ENCODE measurements around the gene BABAM2. TPM values are rescaled to one million over a fixed set of nuclear protein-coding genes. Genes with fewer than 3 reads are reported as not detected.

BABAM2 gene
- polyA plus RNA-seq, 6 donors from 2014 or later = 50.3 to 58.3 (median 55.6) TPM

GRCh38 chr2:28166956-28167355, 276.4 kb downstream of the BABAM2 start:
- Mint-ChIP-seq H3K4me3 (no peak overlapping the region), H3K9me3 (no peaks in the 10 kb centered on the region), H3K36me3 (peaks cover 0 to 15% of the 10 kb centered on the region in 2 donors), H3K27ac (no peak overlapping the region), H3K4me1 (no peaks in the 10 kb centered on the region), H3K27me3 (no peaks in the 10 kb centered on the region)
- no peak for ATAC-seq (ENCODE audit: low read depth in 2 of 2)
- DNase-seq = no peak

- ATAC-seq (ENCODE audit: low read depth in 2 of 2) = no peak
- Mint-ChIP-seq H3K4me3 (no peak overlapping the region), H3K36me3 (peaks cover 0 to 15% of the 10 kb centered on the region in 2 donors), H3K27me3 (no peaks in the 10 kb centered on the region), H3K4me1 (no peaks in the 10 kb centered on the region), H3K9me3 (no peaks in the 10 kb centered on the region), H3K27ac (no peak overlapping the region)
- no peak for DNase-seq
These were observed 277.8 kb downstream of the BABAM2 start for GRCh38 chr2:28168376-28168775.

- Mint-ChIP-seq H3K36me3 (peaks cover 0 to 11% of the 10 kb centered on the region in 2 donors), H3K27ac (peak overlapping the region in 2 of 6 donors; percentile 29 to 37)
- no peak for DNase-seq
These were observed 279.0 kb downstream of the BABAM2 start for GRCh38 chr2:28169492-28169891.

GRCh38 chr2:28172114-28172898, 281.8 kb downstream of the BABAM2 start:
- Mint-ChIP-seq H3K27me3 (no peaks in the 10 kb centered on the region), H3K9me3 (peaks cover 5 to 16% (median 9%) of the 10 kb centered on the region in 7 donors), H3K4me1 (no peaks in the 10 kb centered on the region), H3K27ac (no peak overlapping the region), H3K36me3 (peaks cover 0 to 17% of the 10 kb centered on the region in 2 donors), H3K4me3 (no peak overlapping the region)
- ATAC-seq (ENCODE audit: low read depth in 2 of 2) (no peak), DNase-seq (no peak)

More at GRCh38 chr2:28169492-28169891, 279.0 kb downstream of the BABAM2 start:
- Mint-ChIP-seq H3K27me3 (no peaks in the 10 kb centered on the region), H3K9me3 (no peaks in the 10 kb centered on the region), H3K4me3 (no peak overlapping the region), H3K4me1 (no peaks in the 10 kb centered on the region)
- ATAC-seq (ENCODE audit: low read depth in 2 of 2) = no peak

- peaks cover 7 to 22% (median 14%) of the 10 kb centered on the region in 7 donors for H3K9me3 Mint-ChIP-seq
- DNase-seq (no peak), ATAC-seq (ENCODE audit: low read depth in 2 of 2) (no peak)
- H3K4me3 Mint-ChIP-seq = peak overlapping the region in 1 of 8 donors; percentile 16
- peak overlapping the region in 1 of 6 donors; percentile 4 for H3K27ac Mint-ChIP-seq
- peaks cover 0 to 22% of the 10 kb centered on the region in 2 donors for H3K36me3 Mint-ChIP-seq
- no peaks in the 10 kb centered on the region for H3K4me1 Mint-ChIP-seq
- no peaks in the 10 kb centered on the region for H3K27me3 Mint-ChIP-seq
These were observed 282.8 kb downstream of the BABAM2 start for GRCh38 chr2:28173377-28173776.

- peaks cover 9 to 27% (median 14%) of the 10 kb centered on the region in 7 donors for H3K9me3 Mint-ChIP-seq
- H3K27me3 Mint-ChIP-seq = no peaks in the 10 kb centered on the region
- no peaks in the 10 kb centered on the region for H3K4me1 Mint-ChIP-seq
- DNase-seq (no peak), ATAC-seq (ENCODE audit: low read depth in 2 of 2) (no peak)
- H3K27ac Mint-ChIP-seq = no peak overlapping the region
- H3K4me3 Mint-ChIP-seq = no peak overlapping the region
- peaks cover 0 to 22% of the 10 kb centered on the region in 2 donors for H3K36me3 Mint-ChIP-seq
These were observed 283.7 kb downstream of the BABAM2 start for GRCh38 chr2:28174211-28174610.

- ATAC-seq (ENCODE audit: low read depth in 2 of 2) (no peak), DNase-seq (no peak)
- no peak overlapping the region for H3K4me3 Mint-ChIP-seq
- no peaks in the 10 kb centered on the region for H3K4me1 Mint-ChIP-seq
- peaks cover 9 to 32% (median 14%) of the 10 kb centered on the region in 7 donors for H3K9me3 Mint-ChIP-seq
- no peak overlapping the region for H3K27ac Mint-ChIP-seq
- peaks cover 0 to 22% of the 10 kb centered on the region in 2 donors for H3K36me3 Mint-ChIP-seq
- H3K27me3 Mint-ChIP-seq = no peaks in the 10 kb centered on the region
These were observed 284.5 kb downstream of the BABAM2 start for GRCh38 chr2:28175028-28175427.

GRCh38 chr2:28178946-28179345, 288.4 kb downstream of the BABAM2 start:
- DNase-seq (no peak), ATAC-seq (ENCODE audit: low read depth in 2 of 2) (no peak)
- Mint-ChIP-seq H3K4me1 (no peaks in the 10 kb centered on the region), H3K27me3 (no peaks in the 10 kb centered on the region), H3K9me3 (peaks cover 9 to 32% (median 14%) of the 10 kb centered on the region in 7 donors), H3K4me3 (no peak overlapping the region), H3K27ac (no peak overlapping the region), H3K36me3 (peaks cover 4 to 27% of the 10 kb centered on the region in 2 donors)

- H3K27me3 Mint-ChIP-seq = no peaks in the 10 kb centered on the region
- ATAC-seq (ENCODE audit: low read depth in 2 of 2) = no peak
- no peak overlapping the region for H3K4me3 Mint-ChIP-seq
- no peak for DNase-seq
- H3K9me3 Mint-ChIP-seq = peaks cover 6 to 20% (median 9%) of the 10 kb centered on the region in 7 donors
- H3K36me3 Mint-ChIP-seq = peaks cover 8 to 23% of the 10 kb centered on the region in 2 donors
- no peaks in the 10 kb centered on the region for H3K4me1 Mint-ChIP-seq
- no peak overlapping the region for H3K27ac Mint-ChIP-seq
These were observed 291.3 kb downstream of the BABAM2 start for GRCh38 chr2:28181801-28182200.

GRCh38 chr2:28182348-28182747, 291.8 kb downstream of the BABAM2 start:
- ATAC-seq (ENCODE audit: low read depth in 2 of 2) = no peak
- no peak for DNase-seq
- Mint-ChIP-seq H3K4me1 (no peaks in the 10 kb centered on the region), H3K27me3 (no peaks in the 10 kb centered on the region), H3K27ac (no peak overlapping the region), H3K4me3 (no peak overlapping the region), H3K36me3 (peaks cover 8 to 17% of the 10 kb centered on the region in 2 donors), H3K9me3 (peaks cover 3 to 15% (median 5%) of the 10 kb centered on the region in 7 donors)

GRCh38 chr2:28185153-28185552, 294.6 kb downstream of the BABAM2 start:
- no peak for DNase-seq
- H3K4me1 Mint-ChIP-seq = no peaks in the 10 kb centered on the region
- peak overlapping the region in 1 of 6 donors; percentile 33 for H3K27ac Mint-ChIP-seq
- H3K9me3 Mint-ChIP-seq = peaks cover 0 to 3% (median 0%) of the 10 kb centered on the region in 7 donors
- H3K27me3 Mint-ChIP-seq = no peaks in the 10 kb centered on the region
- no peak overlapping the region for H3K4me3 Mint-ChIP-seq
- no peak for ATAC-seq (ENCODE audit: low read depth in 2 of 2)
- peaks cover 13 to 14% of the 10 kb centered on the region in 2 donors for H3K36me3 Mint-ChIP-seq

- Mint-ChIP-seq H3K4me1 (no peaks in the 10 kb centered on the region), H3K27ac (no peak overlapping the region), H3K27me3 (no peaks in the 10 kb centered on the region), H3K36me3 (peaks cover 13 to 19% of the 10 kb centered on the region in 2 donors), H3K4me3 (no peak overlapping the region), H3K9me3 (peaks cover 0 to 3% (median 0%) of the 10 kb centered on the region in 7 donors)
- DNase-seq (no peak), ATAC-seq (ENCODE audit: low read depth in 2 of 2) (no peak)
These were observed 295.4 kb downstream of the BABAM2 start for GRCh38 chr2:28185891-28186290.

- Mint-ChIP-seq H3K9me3 (peaks cover 0 to 3% (median 0%) of the 10 kb centered on the region in 7 donors), H3K4me3 (no peak overlapping the region), H3K36me3 (peaks cover 13 to 17% of the 10 kb centered on the region in 2 donors), H3K4me1 (no peaks in the 10 kb centered on the region), H3K27ac (no peak overlapping the region), H3K27me3 (no peaks in the 10 kb centered on the region)
- no peak for DNase-seq
- no peak for ATAC-seq (ENCODE audit: low read depth in 2 of 2)
These were observed 296.7 kb downstream of the BABAM2 start for GRCh38 chr2:28187186-28187585.

GRCh38 chr2:28188436-28188835, 297.9 kb downstream of the BABAM2 start:
- H3K27me3 Mint-ChIP-seq = no peaks in the 10 kb centered on the region

More at GRCh38 chr2:28188436-28188835, 297.9 kb downstream of the BABAM2 start:
- DNase-seq (no peak), ATAC-seq (ENCODE audit: low read depth in 2 of 2) (no peak)
- Mint-ChIP-seq H3K9me3 (peaks cover 0 to 3% (median 0%) of the 10 kb centered on the region in 7 donors), H3K36me3 (peaks cover 13 to 17% of the 10 kb centered on the region in 2 donors), H3K4me3 (no peak overlapping the region), H3K27ac (no peak overlapping the region), H3K4me1 (no peaks in the 10 kb centered on the region)

Measured in naive B cell (primary cell).